Thoracic aorta (tissue), 2 donors: ENCODE measurements around the gene KIF6. TPM values are rescaled to one million over a fixed set of nuclear protein-coding genes. Genes with fewer than 3 reads are reported as not detected.

Source experiments
- ATAC-seq: fragments of 150-250 bp; one replicate; pipeline ENCODE4 v1.8.0; 2017; ENCODE audit warnings: low read depth; ENCODE audit not compliant: insufficient number of reproducible peaks, low FRiP score
- DNase-seq: peaks from one replicate; pipeline ENCODE4 v3.0.0-alpha.2; 2020; ENCODE audit warnings: low spot score
- H3K27ac ChIP-seq, 2 donors: fragments of 200-600 bp; sonication (generic); 1 replicate in 1 of 2; 2 replicates in 1 of 2; pipeline ENCODE4 v1.5.1; 2016; ENCODE audit warnings: mild to moderate bottlenecking in 2 of 2, moderate library complexity in 2 of 2
- H3K27me3 ChIP-seq: fragments of 200-600 bp; sonication (generic); replicated peaks from 2 replicates; pipeline ENCODE4 v1.6.0; 2016; ENCODE audit warnings: mild to moderate bottlenecking; ENCODE audit not compliant: insufficient read depth
- H3K36me3 ChIP-seq: fragments of 200-600 bp; sonication (generic); one replicate; pipeline ENCODE4 v1.5.1; 2016
- H3K4me1 ChIP-seq, 2 donors: fragments of 200-600 bp; sonication (generic); 1 replicate in 1 of 2; 2 replicates in 1 of 2; pipeline versions ENCODE4 v1.5.1 to v1.6.0; 2016; ENCODE audit warnings: low read depth in 2 of 2, mild to moderate bottlenecking in 1 of 2; ENCODE audit not compliant: control insufficient read depth in 1 of 2
- H3K4me3 ChIP-seq: fragments of 200-600 bp; sonication (generic); 2 replicates; pipeline ENCODE4 v1.5.1; 2016; ENCODE audit warnings: mild to moderate bottlenecking
- H3K9me3 ChIP-seq: fragments of 200-600 bp; sonication (generic); 2 replicates; pipeline ENCODE4 v1.5.1; 2016
- total RNA-seq, 2 donors: library from RNA; depleted of rRNA; stranded (reverse); fragments of >200 nt; gene quantifications; one replicate each; pipeline versions ENCODE4 v1.1.0 to v1.2.3, GENCODE V29; 2016
- TF ChIP-seq, protein P1 (sequence below): fragments of 200-600 bp; sonication (generic); IDR thresholded peaks from one replicate; pipeline ENCODE4 v1.5.1; 2019; ENCODE audit warnings: antibody characterized with exemption

The KIF6 gene
- total RNA-seq, 2 donors from 2014 or later, result not detected

DNA sequence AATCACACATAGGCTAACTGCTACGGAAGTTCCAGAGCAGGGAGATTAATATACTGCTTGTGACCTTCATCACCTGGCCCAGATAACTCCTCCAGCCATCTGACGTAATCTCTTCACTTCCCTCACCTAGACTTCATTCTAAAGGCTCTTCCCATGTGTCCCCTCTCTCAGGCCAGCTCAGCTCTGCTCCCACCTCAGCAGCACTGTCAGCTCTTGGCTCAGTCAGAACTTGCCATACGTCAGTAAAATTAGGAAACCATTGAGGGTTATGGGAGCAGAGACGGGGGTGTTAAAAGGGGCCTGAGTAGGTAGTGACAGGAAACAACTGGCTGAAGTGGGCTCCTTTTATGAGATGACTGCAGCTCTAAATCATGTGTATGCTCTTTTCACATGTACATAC is 101.5 kb downstream of the KIF6 start:
- ATAC-seq, result no peak
- no peak for DNase-seq
- H3K36me3 ChIP-seq, result no peaks in the 10 kb centered on the region
- no peaks in the 10 kb centered on the region for H3K9me3 ChIP-seq
- no peak overlapping the region for H3K4me3 ChIP-seq
- H3K27ac ChIP-seq, result no peak overlapping the region
- H3K4me1 ChIP-seq, result no peaks in the 10 kb centered on the region
- H3K27me3 ChIP-seq, result no peaks in the 10 kb centered on the region
- TF ChIP-seq, protein P1, sequence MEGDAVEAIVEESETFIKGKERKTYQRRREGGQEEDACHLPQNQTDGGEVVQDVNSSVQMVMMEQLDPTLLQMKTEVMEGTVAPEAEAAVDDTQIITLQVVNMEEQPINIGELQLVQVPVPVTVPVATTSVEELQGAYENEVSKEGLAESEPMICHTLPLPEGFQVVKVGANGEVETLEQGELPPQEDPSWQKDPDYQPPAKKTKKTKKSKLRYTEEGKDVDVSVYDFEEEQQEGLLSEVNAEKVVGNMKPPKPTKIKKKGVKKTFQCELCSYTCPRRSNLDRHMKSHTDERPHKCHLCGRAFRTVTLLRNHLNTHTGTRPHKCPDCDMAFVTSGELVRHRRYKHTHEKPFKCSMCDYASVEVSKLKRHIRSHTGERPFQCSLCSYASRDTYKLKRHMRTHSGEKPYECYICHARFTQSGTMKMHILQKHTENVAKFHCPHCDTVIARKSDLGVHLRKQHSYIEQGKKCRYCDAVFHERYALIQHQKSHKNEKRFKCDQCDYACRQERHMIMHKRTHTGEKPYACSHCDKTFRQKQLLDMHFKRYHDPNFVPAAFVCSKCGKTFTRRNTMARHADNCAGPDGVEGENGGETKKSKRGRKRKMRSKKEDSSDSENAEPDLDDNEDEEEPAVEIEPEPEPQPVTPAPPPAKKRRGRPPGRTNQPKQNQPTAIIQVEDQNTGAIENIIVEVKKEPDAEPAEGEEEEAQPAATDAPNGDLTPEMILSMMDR, result no peak

DNA sequence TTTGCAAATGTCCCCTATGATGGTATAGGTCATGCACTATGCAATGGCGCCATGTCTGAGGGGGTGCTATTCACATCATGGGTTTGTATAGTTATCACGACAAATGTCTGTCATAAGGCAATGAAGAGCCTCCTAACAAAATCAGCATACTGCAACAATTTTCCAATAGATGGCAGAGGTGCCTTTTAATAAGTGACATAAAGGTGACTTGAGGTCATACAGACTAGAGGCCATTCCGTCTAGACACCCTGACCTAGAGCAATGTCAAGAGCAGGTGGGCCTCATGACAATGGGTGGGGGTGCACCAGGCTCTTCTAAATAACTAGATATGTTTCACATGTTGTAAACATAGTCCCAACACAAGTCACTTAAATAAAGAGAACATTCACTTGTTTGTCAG is 107.7 kb downstream of the KIF6 start:
- Histone ChIP-seq H3K4me1 (no peaks in the 10 kb centered on the region), H3K9me3 (no peaks in the 10 kb centered on the region), H3K4me3 (no peak overlapping the region), H3K36me3 (no peaks in the 10 kb centered on the region), H3K27me3 (no peaks in the 10 kb centered on the region), H3K27ac (no peak overlapping the region)
- TF ChIP-seq, protein P1, result no peak
- no peak for ATAC-seq
- no peak for DNase-seq

DNA sequence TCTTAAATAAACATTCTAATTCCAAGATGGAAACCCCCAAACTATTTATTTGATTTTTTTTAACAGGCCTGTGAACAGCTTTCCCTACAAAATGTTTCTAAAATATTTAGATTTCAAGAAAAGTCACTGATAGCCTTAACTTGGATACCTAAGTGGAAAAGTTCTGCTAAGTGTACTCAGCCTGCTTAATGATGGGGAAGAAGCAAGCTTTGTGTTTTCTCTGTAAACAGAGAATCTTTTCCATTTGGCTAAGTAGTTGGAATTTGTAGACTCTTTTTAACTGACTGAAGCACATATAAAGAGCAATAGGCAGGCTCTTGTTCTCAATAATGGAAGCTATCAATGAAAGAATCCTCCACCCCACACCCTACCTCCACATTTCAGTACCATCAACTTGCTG is 108.2 kb downstream of the KIF6 start:
- H3K27ac ChIP-seq, result no peak overlapping the region
- H3K36me3 ChIP-seq, result no peaks in the 10 kb centered on the region
- H3K4me1 ChIP-seq, result no peaks in the 10 kb centered on the region
- TF ChIP-seq, protein P1, result no peak
- H3K9me3 ChIP-seq, result no peaks in the 10 kb centered on the region
- no peak for ATAC-seq
- H3K4me3 ChIP-seq, result no peak overlapping the region
- DNase-seq, result no peak
- no peaks in the 10 kb centered on the region for H3K27me3 ChIP-seq

DNA sequence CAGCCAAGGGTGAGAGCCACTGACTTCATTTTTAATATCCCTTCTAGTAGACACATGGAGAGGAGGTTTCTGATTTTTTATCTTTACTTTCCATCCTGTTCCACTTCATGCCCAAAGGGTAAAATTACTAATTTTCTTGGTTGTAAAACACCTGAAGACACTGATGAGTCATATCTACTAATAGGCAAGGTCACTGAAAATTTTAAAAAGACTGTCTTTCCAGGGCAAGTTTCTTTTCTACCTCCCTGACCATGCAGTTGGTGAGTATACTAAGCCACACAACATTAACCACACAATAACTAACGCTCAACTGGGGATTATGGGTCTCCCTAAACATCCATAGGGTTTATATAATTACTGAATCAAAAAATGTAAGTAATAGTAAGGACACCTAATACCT is 109.6 kb downstream of the KIF6 start:
- DNase-seq (no peak), ATAC-seq (no peak)
- Histone ChIP-seq H3K4me3 (no peak overlapping the region), H3K27me3 (no peaks in the 10 kb centered on the region), H3K9me3 (no peaks in the 10 kb centered on the region), H3K4me1 (no peaks in the 10 kb centered on the region), H3K36me3 (no peaks in the 10 kb centered on the region), H3K27ac (no peak overlapping the region)
- TF ChIP-seq, protein P1, result no peak

DNA sequence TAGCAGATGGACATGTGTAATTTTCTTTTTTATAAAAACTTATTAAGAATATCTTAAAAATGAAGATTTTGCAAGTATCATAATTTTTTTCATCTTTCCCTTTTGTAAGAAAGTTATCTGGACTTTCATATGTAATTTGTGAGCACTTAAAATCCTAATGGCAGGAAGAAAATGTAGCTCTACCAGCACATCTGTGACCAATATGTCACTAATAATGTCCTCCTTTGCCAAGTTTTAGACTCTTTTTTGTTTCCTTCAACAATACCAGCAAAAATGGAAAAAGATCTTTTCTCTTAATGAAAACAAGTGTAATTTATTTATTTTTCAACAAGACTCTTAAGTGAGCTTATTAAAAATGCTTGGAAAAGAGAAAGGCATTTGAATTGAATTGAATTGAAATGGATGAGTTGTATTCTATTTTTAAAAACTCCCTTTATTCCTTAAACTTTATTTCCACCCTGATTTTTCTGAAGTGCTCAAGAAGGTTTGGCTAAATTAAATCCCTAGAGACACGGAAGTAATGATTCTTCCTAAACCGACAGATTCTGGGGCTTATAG is 110.7 kb downstream of the KIF6 start:
- H3K4me3 ChIP-seq, result no peak overlapping the region
- DNase-seq, result no peak
- no peaks in the 10 kb centered on the region for H3K27me3 ChIP-seq
- no peak for ATAC-seq
- H3K27ac ChIP-seq, result no peak overlapping the region
- H3K36me3 ChIP-seq, result no peaks in the 10 kb centered on the region
- TF ChIP-seq, protein P1, result no peak
- H3K4me1 ChIP-seq, result peaks cover 0 to 9% of the 10 kb centered on the region in 2 donors
- no peaks in the 10 kb centered on the region for H3K9me3 ChIP-seq
